B cell (primary cell): ENCODE measurements around the gene SLC2A1. TPM values are rescaled to one million over a fixed set of nuclear protein-coding genes. Genes with fewer than 3 reads are reported as not detected.

Experiments used
- ATAC-seq: fragments of 200-7000 bp; cut with Tn5 transposase; one replicate; pipeline ENCODE4 v1.10.0; 2021; ENCODE audit warnings: low read depth, mild to moderate bottlenecking, moderate number of reproducible peaks, moderate library complexity
- CTCF ChIA-PET: fragments of 350-600 bp; sonication (Branson Sonifier 250); formaldehyde crosslinking; loops from one replicate; lab custom pipeline; 2021; ENCODE audit warnings: antibody characterized with exemption, inconsistent platforms; lab: Charles Lee
- POLR2A ChIA-PET: fragments of 350-600 bp; sonication (Branson Sonifier 250); formaldehyde crosslinking; loops from one replicate; lab custom pipeline; 2021; ENCODE audit warnings: antibody characterized with exemption; lab: Charles Lee
- DNase-seq: peaks from one replicate; pipeline ENCODE4 v3.0.0; 2013
- H2AFZ ChIP-seq: 2 replicates; pipeline ENCODE4 v1.6.1; 2012; ENCODE audit warnings: mild to moderate bottlenecking, low read depth, low read length; ENCODE audit not compliant: insufficient read depth, poor library complexity, severe bottlenecking
- H3K27ac ChIP-seq, 2 donors: 1 replicate in 1 of 2; 2 replicates in 1 of 2; pipeline ENCODE4 v1.5.1; 2012 to 2013; ENCODE audit warnings: low read length in 2 of 2, mild to moderate bottlenecking in 2 of 2, moderate library complexity in 1 of 2
- H3K27me3 ChIP-seq, 4 experiments: fragments of 200-600 bp in 1 of 4; sonication (generic) in 1 of 4; replicated peaks in 1 of 4; 1 replicate in 2 of 4; 2 replicates in 2 of 4; pipeline versions ENCODE4 v1.6.1 to v1.7.0; 2013 to 2016; ENCODE audit warnings: low read length in 3 of 4, mild to moderate bottlenecking in 2 of 4, mixed read lengths in 1 of 4, moderate library complexity in 1 of 4; ENCODE audit not compliant: insufficient read depth in 4 of 4, control insufficient read depth in 3 of 4; ENCODE audit errors: control extremely low read depth in 1 of 4
- H3K36me3 ChIP-seq, 2 experiments: replicated peaks in 1 of 2; 1 replicate in 1 of 2; 2 replicates in 1 of 2; pipeline versions ENCODE4 v1.6.1 to v1.7.1; 2013; ENCODE audit warnings: low read length in 1 of 2; ENCODE audit not compliant: insufficient read depth in 2 of 2, control insufficient read depth in 1 of 2; ENCODE audit errors: control extremely low read depth in 1 of 2, extremely low read depth in 1 of 2
- H3K4me1 ChIP-seq, 2 donors: fragments of 200-600 bp in 1 of 2; sonication (generic) in 1 of 2; 1 replicate in 1 of 2; 2 replicates in 1 of 2; pipeline versions ENCODE4 v1.5.1 to v1.6.1; 2013 to 2017; ENCODE audit warnings: low read length in 2 of 2; ENCODE audit not compliant: control insufficient read depth in 2 of 2, insufficient read depth in 2 of 2
- H3K4me2 ChIP-seq: replicated peaks from 2 replicates; pipeline ENCODE3; 2012; ENCODE audit warnings: mild to moderate bottlenecking, low read depth, low read length; ENCODE audit not compliant: poor library complexity, severe bottlenecking
- H3K4me3 ChIP-seq, 5 experiments: fragments of 200-600 bp in 1 of 5; sonication (generic) in 1 of 5; 1 replicate in 3 of 5; 2 replicates in 2 of 5; pipeline versions ENCODE4 v1.5.1 to v1.7.0; 2011 to 2016; ENCODE audit warnings: low read length in 4 of 5, mild to moderate bottlenecking in 4 of 5, low read depth in 2 of 5, control low read depth in 1 of 5, moderate library complexity in 1 of 5; ENCODE audit not compliant: insufficient read depth in 1 of 5; ENCODE audit errors: control extremely low read depth in 1 of 5, extremely low read depth in 1 of 5
- H3K79me2 ChIP-seq: fragments of 200-600 bp; sonication (generic); one replicate; pipeline ENCODE4 v1.6.0; 2016; ENCODE audit warnings: low read length; ENCODE audit not compliant: control insufficient read depth, insufficient read depth
- H3K9ac ChIP-seq: fragments of 200-600 bp; sonication (generic); 2 replicates; pipeline ENCODE4 v1.6.1; 2017; ENCODE audit warnings: mild to moderate bottlenecking, low read length, moderate library complexity
- H3K9me3 ChIP-seq, 3 donors: one replicate each; pipeline versions ENCODE4 v1.6.1 to v1.7.1; 2013; ENCODE audit warnings: low read length in 2 of 3; ENCODE audit not compliant: control insufficient read depth in 2 of 3, insufficient read depth in 1 of 3; ENCODE audit errors: control extremely low read depth in 1 of 3
- H4K20me1 ChIP-seq: 2 replicates; pipeline ENCODE4 v1.6.0; 2012; ENCODE audit warnings: mild to moderate bottlenecking, low read length; ENCODE audit not compliant: insufficient read depth, control insufficient read depth, poor library complexity, severe bottlenecking
- H3K27ac Mint-ChIP-seq: one replicate; pipeline ENCODE4 v1.8.0; 2021; ENCODE audit warnings: mixed read lengths
- H3K27me3 Mint-ChIP-seq: one replicate; pipeline ENCODE4 v1.8.0; 2021; ENCODE audit warnings: mixed read lengths
- H3K4me1 Mint-ChIP-seq: one replicate; pipeline ENCODE4 v1.8.0; 2021; ENCODE audit warnings: mixed read lengths
- H3K4me3 Mint-ChIP-seq: one replicate; pipeline ENCODE4 v1.8.0; 2021; ENCODE audit warnings: mixed read lengths
- H3K9me3 Mint-ChIP-seq: one replicate; pipeline ENCODE4 v1.8.0; 2022; ENCODE audit warnings: mixed read lengths; ENCODE audit not compliant: insufficient read depth
- EZH2 ChIP-seq: IDR thresholded peaks from 2 replicates; pipeline ENCODE4 v1.6.1; 2012; ENCODE audit warnings: borderline replicate concordance, low read depth, mild to moderate bottlenecking, moderate library complexity, low read length; ENCODE audit not compliant: insufficient read depth, poor library complexity, severe bottlenecking
- WGBS: methylation state at CpG from one replicate; pipeline ENCODE4 v1.1.5; 2013; ENCODE audit warnings: missing lambda C conversion rate; ENCODE audit not compliant: insufficient coverage; 5-methylcytosine and 5-hydroxymethylcytosine counted together
- intact Hi-C: fragments of 100-400 bp; cut with micrococcal nuclease; formaldehyde crosslinking; loops from one replicate; pipeline ENCODE4 v1.10.0; 2022
- polyA plus RNA-seq: library from polyadenylated mRNA; depleted of rRNA; stranded (reverse); fragments of >200 nt; gene quantifications from 2 replicates; pipeline ENCODE4 v1.2.3, GENCODE V29; 2012
- total RNA-seq, 2 donors: library from RNA; stranded (reverse); fragments of 120-200 nt in 1 of 2; gene quantifications; 1 replicate in 1 of 2; 2 replicates in 1 of 2; pipeline versions ENCODE4 v1.2.3 to v1.2.4, GENCODE V29; 2013 to 2022
- TF ChIP-seq, protein P1 (sequence below): fragments of 200-600 bp; IDR thresholded peaks from one replicate; pipeline ENCODE4 v1.8.0; 2022; ENCODE audit warnings: antibody characterized with exemption, mild to moderate bottlenecking

Gene SLC2A1
- total and polyA plus RNA-seq, 2 donors (not counting 1 experiment from before 2014, with no cell fraction given) = 223 to 240 TPM

DNA sequence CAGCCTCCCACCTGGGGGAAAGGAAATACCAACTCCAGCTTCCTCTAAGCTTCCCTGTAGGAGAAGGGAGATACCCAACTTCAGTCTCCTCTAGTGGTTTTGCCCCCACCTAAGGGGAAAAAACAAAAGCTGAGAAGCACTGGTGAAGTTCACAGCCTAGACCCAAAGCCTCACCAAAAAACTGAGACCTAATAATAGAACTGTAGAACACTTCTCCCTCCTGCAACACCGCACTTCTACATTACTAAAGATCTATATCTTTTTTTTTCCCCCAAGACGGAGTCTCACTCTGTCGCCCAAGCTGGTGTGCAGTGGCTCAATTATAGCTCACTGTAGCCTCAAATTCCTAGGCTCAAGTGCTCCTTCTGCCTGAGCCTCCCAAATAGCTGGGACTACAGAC is 43.2 kb downstream of the SLC2A1 start:
- no peak overlapping the region for H3K27ac Mint-ChIP-seq
- H3K9ac ChIP-seq = no peak overlapping the region
- peaks cover 0 to 12% (median 5%) of the 10 kb centered on the region in 3 donors for H3K9me3 ChIP-seq
- 63% methylated on average over 3 of the region's 3 CpGs for WGBS
- ChIA-PET CTCF (interaction anchor here (1.1 to 21.2 kb wide), 9 partner anchors 8 to 499 kb away, joined by 3 to 1178 read pairs (median 8); no protein-coding TSS in a partner anchor), POLR2A (interaction anchor here (0.9 to 2.4 kb wide), 2 partner anchors 37 to 158 kb away, joined by 4 to 10 read pairs; no protein-coding TSS in a partner anchor)
- no peaks in the 10 kb centered on the region for H4K20me1 ChIP-seq
- no peak overlapping the region for H2AFZ ChIP-seq
- no peak for TF ChIP-seq EZH2
- TF ChIP-seq, protein P1, sequence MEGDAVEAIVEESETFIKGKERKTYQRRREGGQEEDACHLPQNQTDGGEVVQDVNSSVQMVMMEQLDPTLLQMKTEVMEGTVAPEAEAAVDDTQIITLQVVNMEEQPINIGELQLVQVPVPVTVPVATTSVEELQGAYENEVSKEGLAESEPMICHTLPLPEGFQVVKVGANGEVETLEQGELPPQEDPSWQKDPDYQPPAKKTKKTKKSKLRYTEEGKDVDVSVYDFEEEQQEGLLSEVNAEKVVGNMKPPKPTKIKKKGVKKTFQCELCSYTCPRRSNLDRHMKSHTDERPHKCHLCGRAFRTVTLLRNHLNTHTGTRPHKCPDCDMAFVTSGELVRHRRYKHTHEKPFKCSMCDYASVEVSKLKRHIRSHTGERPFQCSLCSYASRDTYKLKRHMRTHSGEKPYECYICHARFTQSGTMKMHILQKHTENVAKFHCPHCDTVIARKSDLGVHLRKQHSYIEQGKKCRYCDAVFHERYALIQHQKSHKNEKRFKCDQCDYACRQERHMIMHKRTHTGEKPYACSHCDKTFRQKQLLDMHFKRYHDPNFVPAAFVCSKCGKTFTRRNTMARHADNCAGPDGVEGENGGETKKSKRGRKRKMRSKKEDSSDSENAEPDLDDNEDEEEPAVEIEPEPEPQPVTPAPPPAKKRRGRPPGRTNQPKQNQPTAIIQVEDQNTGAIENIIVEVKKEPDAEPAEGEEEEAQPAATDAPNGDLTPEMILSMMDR = no peak
- intact Hi-C loops = no loop called here
- no peaks in the 10 kb centered on the region for H3K79me2 ChIP-seq
- no peaks in the 10 kb centered on the region for H3K27me3 Mint-ChIP-seq
- no peaks in the 10 kb centered on the region for H3K27me3 ChIP-seq
- H3K4me2 ChIP-seq = no peak overlapping the region
- no peak overlapping the region for H3K4me3 ChIP-seq
- H3K4me3 Mint-ChIP-seq = no peak overlapping the region
- no peaks in the 10 kb centered on the region for H3K36me3 ChIP-seq
- peaks cover 0 to 4% of the 10 kb centered on the region in 2 donors for H3K4me1 ChIP-seq
- H3K27ac ChIP-seq = no peak overlapping the region
- no peak for ATAC-seq
- peaks cover 5% of the 10 kb centered on the region for H3K4me1 Mint-ChIP-seq
- peaks cover 4% of the 10 kb centered on the region for H3K9me3 Mint-ChIP-seq
- no peak for DNase-seq

DNA sequence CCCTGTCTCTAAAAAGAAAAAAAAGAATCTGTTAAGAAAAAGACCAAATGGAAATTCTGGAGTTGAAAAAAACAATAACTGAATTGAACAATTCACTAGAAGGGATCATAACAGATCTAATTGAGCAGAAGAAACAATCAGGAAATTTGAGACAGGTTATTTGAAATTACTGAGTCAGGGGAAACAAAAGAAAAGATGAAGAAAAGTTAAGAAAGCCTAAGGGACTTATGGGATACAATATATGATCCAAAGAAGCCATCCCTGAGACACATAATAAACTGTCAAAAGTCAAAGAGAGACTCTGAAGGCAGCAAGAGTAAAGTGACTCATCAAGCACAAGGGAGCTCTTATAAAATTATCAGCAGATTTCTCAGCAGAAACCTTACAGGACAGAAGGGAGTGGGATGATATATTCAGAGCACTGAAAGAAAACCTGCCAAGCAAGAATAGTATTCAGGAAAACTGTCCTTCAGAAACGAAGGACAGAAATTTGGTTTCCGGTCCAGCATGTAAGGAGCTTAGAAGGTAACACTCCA is 44.5 kb downstream of the SLC2A1 start:
- Histone ChIP-seq H3K9ac (no peak overlapping the region), H3K79me2 (no peaks in the 10 kb centered on the region), H3K27me3 (no peaks in the 10 kb centered on the region), H3K9me3 (peaks cover 0 to 12% (median 5%) of the 10 kb centered on the region in 3 donors), H2AFZ (no peak overlapping the region), H3K4me2 (no peak overlapping the region), H3K27ac (no peak overlapping the region), H3K4me3 (no peak overlapping the region), H3K36me3 (no peaks in the 10 kb centered on the region), H4K20me1 (no peaks in the 10 kb centered on the region), H3K4me1 (peaks cover 0 to 4% of the 10 kb centered on the region in 2 donors)
- 100% methylated on average over 2 of the region's 2 CpGs for WGBS
- POLR2A ChIA-PET = interaction anchor here (1.9 to 2.4 kb wide), 2 partner anchors 159 kb away, joined by 10 to 17 read pairs; no protein-coding TSS in a partner anchor
- intact Hi-C loops = loop anchor here (5.0 kb wide), 1 partner anchor 337 kb away; no protein-coding TSS in a partner anchor
- CTCF ChIA-PET = interaction anchor here (0.5 to 21.2 kb wide), 32 partner anchors 9 to 501 kb away, joined by 3 to 1178 read pairs (median 8); partner anchors contain the start of genes C1orf50, P3H1 and ZNF691
- TF ChIP-seq, protein P1 = no peak
- TF ChIP-seq EZH2 = no peak
- H3K27ac Mint-ChIP-seq = no peak overlapping the region
- peaks cover 5% of the 10 kb centered on the region for H3K4me1 Mint-ChIP-seq
- no peaks in the 10 kb centered on the region for H3K27me3 Mint-ChIP-seq
- peaks cover 4% of the 10 kb centered on the region for H3K9me3 Mint-ChIP-seq
- H3K4me3 Mint-ChIP-seq = no peak overlapping the region
- ATAC-seq (no peak), DNase-seq (no peak)
